Fibroblast of lung (primary cell): ENCODE data around the gene MMP13.

Source experiments
- CTCF ChIP-seq, 2 donors: IDR thresholded peaks in 1 of 2; conservative IDR thresholded peaks in 1 of 2; 1 replicate in 1 of 2; 2 replicates in 1 of 2; pipeline ENCODE4 v1.5.1; 2011 to 2012; ENCODE audit warnings: low read length in 2 of 2, control low read depth in 1 of 2, inconsistent platforms in 1 of 2, low read depth in 1 of 2, mild to moderate bottlenecking in 1 of 2
- EZH2 ChIP-seq: IDR thresholded peaks from 2 replicates; pipeline ENCODE4 v1.5.1; 2012; ENCODE audit warnings: low read length, control low read depth, mild to moderate bottlenecking; ENCODE audit errors: missing control alignments

DNA sequence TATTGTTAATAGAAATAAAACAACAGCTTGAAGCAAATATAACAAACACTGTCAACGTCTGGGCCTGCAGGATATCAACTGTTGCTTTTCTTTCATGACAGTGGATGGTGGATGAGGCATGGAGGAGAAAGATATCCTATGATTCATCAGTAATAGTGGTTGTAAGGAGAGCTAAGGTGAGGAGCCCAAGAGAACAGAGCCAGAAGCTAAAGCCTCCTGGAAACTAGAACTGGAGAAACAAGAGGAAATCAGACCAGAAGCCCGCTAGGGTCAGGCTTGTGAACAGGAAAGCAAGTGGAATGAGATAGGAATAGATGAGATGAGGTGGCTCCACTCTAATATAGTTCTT, 43.1 kb downstream of the MMP13 start:
- TF ChIP-seq CTCF (conservative IDR thresholded peaks at IDR 0.05 in 1 of 2, IDR thresholded peaks at IDR 0.05 in 1 of 2; ENCODE audit: low read depth in 1 of 2, low read length in 2 of 2) = no peak
- no peak for TF ChIP-seq EZH2
